ENCODE data around the gene CCDC106. TPM values are rescaled to one million over a fixed set of nuclear protein-coding genes. Genes with fewer than 3 reads are reported as not detected.

CCDC106 gene
- total RNA-seq, 1 experiment from 2014 or later: 19.9 TPM

DNA sequence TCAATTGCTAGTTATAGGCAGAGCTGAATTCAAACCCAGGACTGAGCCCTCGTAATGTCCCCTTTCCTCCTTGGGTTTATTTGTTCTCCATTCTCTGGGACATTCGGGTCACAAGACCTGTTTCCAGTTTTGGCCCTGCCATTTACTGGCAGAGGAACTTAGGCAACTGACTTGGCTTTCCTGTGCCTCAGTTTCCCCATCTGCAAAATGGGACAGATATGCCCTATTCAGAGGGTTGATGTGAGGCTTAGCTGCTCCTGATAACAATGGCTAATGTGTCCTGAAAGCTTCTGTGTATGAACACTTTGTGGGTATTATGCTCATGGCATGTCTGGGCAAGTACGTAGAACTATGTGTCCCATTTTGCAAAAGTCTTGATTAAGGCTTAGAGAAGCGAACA, 46.9 kb upstream of the CCDC106 start:
- H3K14ac ChIP-seq (ENCODE audit: insufficient read depth, low read length): no peak overlapping the region
- no peak overlapping the region for H2AK5ac ChIP-seq (ENCODE audit: insufficient read length, low read length)
- DNase-seq: no peak
- H4K8ac ChIP-seq (replicated peaks; ENCODE audit: insufficient read length, low read depth, low read length): no peak overlapping the region
- H3K27ac Mint-ChIP-seq: peak overlapping the region in 2 of 3 experiments; percentile 80 to 83; a peak in 5 of 7 replicates
- peaks cover 12 to 16% (median 14%) of the 10 kb centered on the region in 3 experiments; a peak in 6 of 7 replicates for H3K36me3 Mint-ChIP-seq (ENCODE audit: insufficient read depth in 1 of 3, low read depth in 3 of 3)
- H3K4me2 ChIP-seq (ENCODE audit: insufficient read depth, insufficient read length, low read length): peak overlapping the region; percentile 75
- H2BK15ac ChIP-seq (ENCODE audit: low read depth, low read length): no peak overlapping the region
- WGBS (ENCODE audit: extremely low coverage, insufficient read length, low lambda C conversion rate): no CpG with 5 or more reads among the region's 4 CpGs
- H3K56ac ChIP-seq (ENCODE audit: insufficient read length, low read depth, low read length): no peak overlapping the region
- H3K4ac ChIP-seq (ENCODE audit: low read depth, low read length): no peak overlapping the region
- no peaks in the 10 kb centered on the region for H4K20me1 ChIP-seq (ENCODE audit: control insufficient read depth, insufficient read depth, insufficient read length)
- H3K27me3 ChIP-seq (ENCODE audit: insufficient read depth, low read length): no peaks in the 10 kb centered on the region
- TF ChIP-seq, protein P1, sequence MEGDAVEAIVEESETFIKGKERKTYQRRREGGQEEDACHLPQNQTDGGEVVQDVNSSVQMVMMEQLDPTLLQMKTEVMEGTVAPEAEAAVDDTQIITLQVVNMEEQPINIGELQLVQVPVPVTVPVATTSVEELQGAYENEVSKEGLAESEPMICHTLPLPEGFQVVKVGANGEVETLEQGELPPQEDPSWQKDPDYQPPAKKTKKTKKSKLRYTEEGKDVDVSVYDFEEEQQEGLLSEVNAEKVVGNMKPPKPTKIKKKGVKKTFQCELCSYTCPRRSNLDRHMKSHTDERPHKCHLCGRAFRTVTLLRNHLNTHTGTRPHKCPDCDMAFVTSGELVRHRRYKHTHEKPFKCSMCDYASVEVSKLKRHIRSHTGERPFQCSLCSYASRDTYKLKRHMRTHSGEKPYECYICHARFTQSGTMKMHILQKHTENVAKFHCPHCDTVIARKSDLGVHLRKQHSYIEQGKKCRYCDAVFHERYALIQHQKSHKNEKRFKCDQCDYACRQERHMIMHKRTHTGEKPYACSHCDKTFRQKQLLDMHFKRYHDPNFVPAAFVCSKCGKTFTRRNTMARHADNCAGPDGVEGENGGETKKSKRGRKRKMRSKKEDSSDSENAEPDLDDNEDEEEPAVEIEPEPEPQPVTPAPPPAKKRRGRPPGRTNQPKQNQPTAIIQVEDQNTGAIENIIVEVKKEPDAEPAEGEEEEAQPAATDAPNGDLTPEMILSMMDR (conservative IDR thresholded peaks at IDR 0.05): no peak
- H3K27me3 Mint-ChIP-seq (ENCODE audit: low read depth): no peaks in the 10 kb centered on the region
- H3K18ac ChIP-seq (ENCODE audit: insufficient read length, low read depth, low read length): no peak overlapping the region
- no peak overlapping the region for H4K91ac ChIP-seq (ENCODE audit: insufficient read length, low read depth, low read length)
- peaks cover 32 to 42% of the 10 kb centered on the region in 2 experiments for H3K4me1 Mint-ChIP-seq
- no peaks in the 10 kb centered on the region for H3K79me1 ChIP-seq (ENCODE audit: insufficient read depth, low read depth, low read length, poor library complexity, severe bottlenecking)
- no peak overlapping the region for H2BK20ac ChIP-seq (ENCODE audit: low read depth, low read length, poor library complexity, severe bottlenecking)
- no peak overlapping the region for H4K5ac ChIP-seq (ENCODE audit: insufficient read length, low read depth, low read length)
- peak overlapping the region; percentile 57 to 78 for H3K4me3 Mint-ChIP-seq
- peaks cover 8% of the 10 kb centered on the region for H3K23me2 ChIP-seq (ENCODE audit: insufficient read length, low read depth, low read length, poor library complexity, severe bottlenecking)
- H3K9ac ChIP-seq (ENCODE audit: extremely low read depth, insufficient read length, low read length): peak overlapping the region; percentile 33
- no peaks in the 10 kb centered on the region for H3K9me3 ChIP-seq (ENCODE audit: control insufficient read depth, low read depth, low read length)
- H3K79me2 ChIP-seq (ENCODE audit: insufficient read depth, low read length): no peaks in the 10 kb centered on the region
- no peak overlapping the region for H3K23ac ChIP-seq (ENCODE audit: insufficient read length, low read depth, low read length)
- H3K9me3 Mint-ChIP-seq: peaks cover 2 to 4% of the 10 kb centered on the region in 2 experiments; a peak in 2 of 5 replicates
- H2BK5ac ChIP-seq (ENCODE audit: insufficient read length, low read length): no peak overlapping the region
- peaks cover 2% of the 10 kb centered on the region; the same call in 1 of the 2 replicates for H3K4me1 ChIP-seq (ENCODE audit: insufficient read depth, low read length)
- no peak overlapping the region for H2BK12ac ChIP-seq (ENCODE audit: insufficient read length, low read depth, low read length)
- H2AFZ ChIP-seq (ENCODE audit: low read length): no peak overlapping the region
- no peak overlapping the region for H2BK120ac ChIP-seq (ENCODE audit: low read depth, low read length, poor library complexity, severe bottlenecking)
- H3T11ph ChIP-seq (ENCODE audit: low read length): no peak overlapping the region
- H3K27ac ChIP-seq (ENCODE audit: insufficient read length, low read depth, low read length): no peak overlapping the region

Data from H9 (cell line).